ENCODE results near the gene TRIM40. TPM values are rescaled to one million over a fixed set of nuclear protein-coding genes. Genes with fewer than 3 reads are reported as not detected.
"Not testable (repeated sequence)": the region's sequence is repeated elsewhere in the genome, so short reads cannot be mapped to it uniquely, and the experiment has no call there.

Gene TRIM40
- polyA plus RNA-seq, 1 donor (not counting 4 experiments of a cell fraction or from before 2014, with no cell fraction given), result not detected

GRCh38 chr6:30116724-30117123 lies 19.2 kb upstream of the TRIM40 start:
- DNase-seq (ENCODE audit: low read depth, low spot score), result no peak
- Histone ChIP-seq H3K27ac (ENCODE audit: control insufficient read depth, insufficient read depth, low read length) (no peak overlapping the region), H3K4me2 (ENCODE audit: control insufficient read depth, extremely low read depth, insufficient read depth, low read depth, low read length) (no peak overlapping the region), H4K20me1 (ENCODE audit: control insufficient read depth, extremely low read depth, insufficient read depth, low read length) (no peaks in the 10 kb centered on the region), H3K9me1 (ENCODE audit: control insufficient read depth, extremely low read depth, insufficient read depth, low read length) (no peaks in the 10 kb centered on the region), H3K9ac (ENCODE audit: control insufficient read depth, extremely low read depth, insufficient read depth, low read length) (no peak overlapping the region), H3K27me3 (ENCODE audit: control insufficient read depth, extremely low read depth, insufficient read depth, low read length) (peaks cover 26% of the 10 kb centered on the region), H3K4me1 (ENCODE audit: control insufficient read depth, extremely low read depth, insufficient read depth, low read length) (no peaks in the 10 kb centered on the region), H2AFZ (ENCODE audit: control insufficient read depth, low read length) (no peak overlapping the region), H3K79me2 (ENCODE audit: control insufficient read depth, insufficient read depth, low read length) (no peaks in the 10 kb centered on the region), H3K9me3 (ENCODE audit: control insufficient read depth, low read depth, low read length) (no peaks in the 10 kb centered on the region), H3K4me3 (ENCODE audit: control insufficient read depth in 2 of 3, extremely low read depth in 1 of 3, insufficient read depth in 2 of 3, low read depth in 1 of 3, low read length in 3 of 3) (no peak overlapping the region), H3K36me3 (ENCODE audit: control insufficient read depth in 2 of 2, extremely low read depth in 1 of 2, insufficient read depth in 2 of 2, low read length in 2 of 2) (no peaks in the 10 kb centered on the region)
- FAIRE-seq, result no peak
- TF ChIP-seq CTCF (optimal IDR thresholded peaks at IDR 0.05 in 1 of 3, IDR thresholded peaks at IDR 0.05 in 1 of 3, conservative IDR thresholded peaks at IDR 0.05 in 1 of 3; ENCODE audit: extremely low read depth in 1 of 3, insufficient read depth in 2 of 3, low read length in 3 of 3) (no peak), EZH2 (IDR thresholded peaks at IDR 0.05; ENCODE audit: low read length) (no peak)
- dilution Hi-C loops (cut with MboI; ENCODE audit: extremely low pct_ligation_motif_present, low sequenced_read_pairs), result no loop called here

GRCh38 chr6:30118691-30119090 lies 17.2 kb upstream of the TRIM40 start:
- H3K79me2 ChIP-seq (ENCODE audit: control insufficient read depth, insufficient read depth, low read length); H3K9ac ChIP-seq (ENCODE audit: control insufficient read depth, extremely low read depth, insufficient read depth, low read length); H3K4me3 ChIP-seq (ENCODE audit: control insufficient read depth in 2 of 3, extremely low read depth in 1 of 3, insufficient read depth in 2 of 3, low read depth in 1 of 3, low read length in 3 of 3); H4K20me1 ChIP-seq (ENCODE audit: control insufficient read depth, extremely low read depth, insufficient read depth, low read length); H3K27ac ChIP-seq (ENCODE audit: control insufficient read depth, insufficient read depth, low read length); H3K4me1 ChIP-seq (ENCODE audit: control insufficient read depth, extremely low read depth, insufficient read depth, low read length); H3K27me3 ChIP-seq (ENCODE audit: control insufficient read depth, extremely low read depth, insufficient read depth, low read length); H3K9me3 ChIP-seq (ENCODE audit: control insufficient read depth, low read depth, low read length); DNase-seq (ENCODE audit: low read depth, low spot score); dilution Hi-C loops (cut with MboI; ENCODE audit: extremely low pct_ligation_motif_present, low sequenced_read_pairs); H2AFZ ChIP-seq (ENCODE audit: control insufficient read depth, low read length); H3K36me3 ChIP-seq (ENCODE audit: control insufficient read depth in 2 of 2, extremely low read depth in 1 of 2, insufficient read depth in 2 of 2, low read length in 2 of 2); H3K9me1 ChIP-seq (ENCODE audit: control insufficient read depth, extremely low read depth, insufficient read depth, low read length); H3K4me2 ChIP-seq (ENCODE audit: control insufficient read depth, extremely low read depth, insufficient read depth, low read depth, low read length); FAIRE-seq: not testable (repeated sequence)

Measured in keratinocyte (primary cell).